ENCODE measurements around the gene SP5.

The SP5 gene

GRCh38 chr2:170761572-170761971 lies 46.4 kb downstream of the SP5 start:
- Histone ChIP-seq H3K9me2 (replicated peaks; ENCODE audit: low read depth, low read length) (no peaks in the 10 kb centered on the region), H3K9me3 (ENCODE audit: insufficient read depth, low read depth, low read length) (no peaks in the 10 kb centered on the region), H3F3A (ENCODE audit: low read depth) (no peaks in the 10 kb centered on the region), H4K20me1 (ENCODE audit: insufficient read depth, low read length, poor library complexity, severe bottlenecking) (no peaks in the 10 kb centered on the region), H3K79me2 (ENCODE audit: insufficient read depth, low read length) (no peaks in the 10 kb centered on the region), H3K27me3 (ENCODE audit: insufficient read depth, low read length, poor library complexity, severe bottlenecking) (no peaks in the 10 kb centered on the region), H3K9ac (ENCODE audit: low read depth, low read length, poor library complexity, severe bottlenecking) (no peak overlapping the region), H3K4me3 (ENCODE audit: low read length, poor library complexity, severe bottlenecking) (no peak overlapping the region), H3K36me3 (ENCODE audit: insufficient read depth, low read length) (no peaks in the 10 kb centered on the region), H3K4me2 (ENCODE audit: low read depth, low read length, poor library complexity, severe bottlenecking) (no peak overlapping the region), H2AFZ (ENCODE audit: low read length) (no peak overlapping the region), H3K4me1 (ENCODE audit: insufficient read depth, low read length, poor library complexity, severe bottlenecking) (no peaks in the 10 kb centered on the region)
- no peak for TF ChIP-seq CTCF (conservative IDR thresholded peaks at IDR 0.05; ENCODE audit: low read length)
- no peak for TF ChIP-seq EZH2phosphoT487 (IDR thresholded peaks at IDR 0.05; ENCODE audit: borderline replicate concordance)

DNA sequence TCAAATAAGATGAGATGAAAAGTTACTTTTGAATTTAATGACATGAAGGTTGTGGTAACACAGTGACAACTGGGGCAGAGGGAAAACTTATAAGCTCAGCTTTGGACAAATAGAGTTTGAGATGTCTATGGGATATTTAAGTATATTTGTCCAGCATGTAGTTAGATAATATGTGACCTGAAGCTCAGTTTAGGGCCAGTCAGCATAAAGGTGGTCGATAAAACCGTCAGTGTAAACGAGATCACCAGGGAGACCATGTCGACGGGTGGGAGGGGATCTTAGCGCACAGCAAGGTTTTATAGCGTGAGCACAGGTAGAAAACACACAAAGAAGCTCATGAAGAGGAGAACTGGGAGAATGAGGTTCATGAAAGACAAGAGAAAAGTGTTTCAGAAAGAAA lies 47.6 kb downstream of the SP5 start:
- no peaks in the 10 kb centered on the region for H3K36me3 ChIP-seq (ENCODE audit: insufficient read depth, low read length)
- H3K9me2 ChIP-seq (replicated peaks; ENCODE audit: low read depth, low read length) = no peaks in the 10 kb centered on the region
- H3K9ac ChIP-seq (ENCODE audit: low read depth, low read length, poor library complexity, severe bottlenecking) = no peak overlapping the region
- H3K27me3 ChIP-seq (ENCODE audit: insufficient read depth, low read length, poor library complexity, severe bottlenecking) = no peaks in the 10 kb centered on the region
- no peaks in the 10 kb centered on the region for H3K9me3 ChIP-seq (ENCODE audit: insufficient read depth, low read depth, low read length)
- H2AFZ ChIP-seq (ENCODE audit: low read length) = no peak overlapping the region
- H3K4me1 ChIP-seq (ENCODE audit: insufficient read depth, low read length, poor library complexity, severe bottlenecking) = no peaks in the 10 kb centered on the region
- H3K4me3 ChIP-seq (ENCODE audit: low read length, poor library complexity, severe bottlenecking) = no peak overlapping the region
- no peaks in the 10 kb centered on the region for H3F3A ChIP-seq (ENCODE audit: low read depth)
- H3K4me2 ChIP-seq (ENCODE audit: low read depth, low read length, poor library complexity, severe bottlenecking) = no peak overlapping the region
- TF ChIP-seq CTCF (conservative IDR thresholded peaks at IDR 0.05; ENCODE audit: low read length) (no peak), EZH2phosphoT487 (IDR thresholded peaks at IDR 0.05; ENCODE audit: borderline replicate concordance) (no peak)
- H4K20me1 ChIP-seq (ENCODE audit: insufficient read depth, low read length, poor library complexity, severe bottlenecking) = no peaks in the 10 kb centered on the region
- H3K79me2 ChIP-seq (ENCODE audit: insufficient read depth, low read length) = no peaks in the 10 kb centered on the region

- no peak for TF ChIP-seq EZH2phosphoT487 (IDR thresholded peaks at IDR 0.05; ENCODE audit: borderline replicate concordance)
- TF ChIP-seq CTCF (conservative IDR thresholded peaks at IDR 0.05; ENCODE audit: low read length) = no peak
- H3K9me2 ChIP-seq (replicated peaks; ENCODE audit: low read depth, low read length) = no peaks in the 10 kb centered on the region
- no peaks in the 10 kb centered on the region for H4K20me1 ChIP-seq (ENCODE audit: insufficient read depth, low read length, poor library complexity, severe bottlenecking)
- no peak overlapping the region for H3K4me2 ChIP-seq (ENCODE audit: low read depth, low read length, poor library complexity, severe bottlenecking)
- H3K9ac ChIP-seq (ENCODE audit: low read depth, low read length, poor library complexity, severe bottlenecking) = no peak overlapping the region
- no peaks in the 10 kb centered on the region for H3K4me1 ChIP-seq (ENCODE audit: insufficient read depth, low read length, poor library complexity, severe bottlenecking)
- no peak overlapping the region for H2AFZ ChIP-seq (ENCODE audit: low read length)
- H3K36me3 ChIP-seq (ENCODE audit: insufficient read depth, low read length) = no peaks in the 10 kb centered on the region
- no peak overlapping the region for H3K4me3 ChIP-seq (ENCODE audit: low read length, poor library complexity, severe bottlenecking)
- no peaks in the 10 kb centered on the region for H3K9me3 ChIP-seq (ENCODE audit: insufficient read depth, low read depth, low read length)
- no peaks in the 10 kb centered on the region for H3K27me3 ChIP-seq (ENCODE audit: insufficient read depth, low read length, poor library complexity, severe bottlenecking)
- no peaks in the 10 kb centered on the region for H3F3A ChIP-seq (ENCODE audit: low read depth)
- no peaks in the 10 kb centered on the region for H3K79me2 ChIP-seq (ENCODE audit: insufficient read depth, low read length)
Observed at GRCh38 chr2:170763232-170763631, 48.1 kb downstream of the SP5 start.

Data from Loucy (cell line).